Gastrocnemius medialis (tissue), 4 donors: ENCODE data around the gene SLC17A7.

Source experiments
- POLR2A ChIP-seq, 2 donors: fragments of 450-650 bp; IDR thresholded peaks; one replicate each; pipeline ENCODE4 v1.6.1; 2017; ENCODE audit warnings: antibody characterized with exemption in 2 of 2, mild to moderate bottlenecking in 2 of 2, moderate library complexity in 2 of 2
- TF ChIP-seq, protein P1 (sequence below), 5 experiments: fragments of 450-650 bp in 3 of 5; fragments of 200-600 bp in 2 of 5; sonication (generic) in 2 of 5; IDR thresholded peaks in 4 of 5; conservative IDR thresholded peaks in 1 of 5; 1 replicate in 4 of 5; 2 replicates in 1 of 5; pipeline ENCODE4 v1.5.1; 2016 to 2019; ENCODE audit warnings: antibody characterized with exemption in 5 of 5, mild to moderate bottlenecking in 3 of 5, moderate library complexity in 3 of 5

GRCh38 chr19:49395581-49396407 lies 45.5 kb downstream of the SLC17A7 start:
- TF ChIP-seq, protein P1, sequence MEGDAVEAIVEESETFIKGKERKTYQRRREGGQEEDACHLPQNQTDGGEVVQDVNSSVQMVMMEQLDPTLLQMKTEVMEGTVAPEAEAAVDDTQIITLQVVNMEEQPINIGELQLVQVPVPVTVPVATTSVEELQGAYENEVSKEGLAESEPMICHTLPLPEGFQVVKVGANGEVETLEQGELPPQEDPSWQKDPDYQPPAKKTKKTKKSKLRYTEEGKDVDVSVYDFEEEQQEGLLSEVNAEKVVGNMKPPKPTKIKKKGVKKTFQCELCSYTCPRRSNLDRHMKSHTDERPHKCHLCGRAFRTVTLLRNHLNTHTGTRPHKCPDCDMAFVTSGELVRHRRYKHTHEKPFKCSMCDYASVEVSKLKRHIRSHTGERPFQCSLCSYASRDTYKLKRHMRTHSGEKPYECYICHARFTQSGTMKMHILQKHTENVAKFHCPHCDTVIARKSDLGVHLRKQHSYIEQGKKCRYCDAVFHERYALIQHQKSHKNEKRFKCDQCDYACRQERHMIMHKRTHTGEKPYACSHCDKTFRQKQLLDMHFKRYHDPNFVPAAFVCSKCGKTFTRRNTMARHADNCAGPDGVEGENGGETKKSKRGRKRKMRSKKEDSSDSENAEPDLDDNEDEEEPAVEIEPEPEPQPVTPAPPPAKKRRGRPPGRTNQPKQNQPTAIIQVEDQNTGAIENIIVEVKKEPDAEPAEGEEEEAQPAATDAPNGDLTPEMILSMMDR (IDR thresholded peaks at IDR 0.05 in 4 of 5, conservative IDR thresholded peaks at IDR 0.05 in 1 of 5), result no peak
- TF ChIP-seq POLR2A (IDR thresholded peaks at IDR 0.05), result no peak
